Measurements from ENCODE around the gene KLRF2.
A peak's percentile ranks its signal among the peaks of the same experiment; 100 is the strongest.

The KLRF2 gene

DNA sequence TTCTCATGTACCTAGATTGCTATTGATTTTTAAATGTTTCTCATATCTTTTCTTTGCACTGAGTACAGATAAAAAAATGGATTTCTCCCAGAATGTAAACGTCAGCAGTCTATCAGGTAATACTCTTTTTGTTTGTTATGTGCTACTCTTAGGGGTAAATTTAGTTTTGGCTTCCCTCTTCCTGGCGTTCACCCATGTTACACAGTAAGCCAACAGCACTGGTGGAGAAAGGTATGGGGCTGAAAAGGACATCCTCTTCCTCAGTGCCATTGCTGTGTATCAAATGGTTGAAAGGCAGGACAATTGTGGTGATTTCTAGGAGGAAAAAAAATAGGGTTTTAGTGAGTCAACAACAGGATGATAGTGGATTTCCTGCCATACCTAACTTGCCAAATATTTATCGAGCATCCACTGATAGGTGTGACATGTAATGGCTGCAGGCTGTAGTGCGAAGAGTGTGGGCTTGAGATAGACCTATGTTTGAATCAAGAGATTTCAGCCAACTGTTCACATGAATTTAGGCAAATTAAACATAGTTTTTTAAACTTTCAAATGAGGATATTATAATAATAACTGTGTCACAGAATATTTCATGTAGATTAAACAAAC lies 7.5 kb downstream of the KLRF2 start:
- no peak for DNase-seq (ENCODE audit: low read depth in 2 of 2)

DNA sequence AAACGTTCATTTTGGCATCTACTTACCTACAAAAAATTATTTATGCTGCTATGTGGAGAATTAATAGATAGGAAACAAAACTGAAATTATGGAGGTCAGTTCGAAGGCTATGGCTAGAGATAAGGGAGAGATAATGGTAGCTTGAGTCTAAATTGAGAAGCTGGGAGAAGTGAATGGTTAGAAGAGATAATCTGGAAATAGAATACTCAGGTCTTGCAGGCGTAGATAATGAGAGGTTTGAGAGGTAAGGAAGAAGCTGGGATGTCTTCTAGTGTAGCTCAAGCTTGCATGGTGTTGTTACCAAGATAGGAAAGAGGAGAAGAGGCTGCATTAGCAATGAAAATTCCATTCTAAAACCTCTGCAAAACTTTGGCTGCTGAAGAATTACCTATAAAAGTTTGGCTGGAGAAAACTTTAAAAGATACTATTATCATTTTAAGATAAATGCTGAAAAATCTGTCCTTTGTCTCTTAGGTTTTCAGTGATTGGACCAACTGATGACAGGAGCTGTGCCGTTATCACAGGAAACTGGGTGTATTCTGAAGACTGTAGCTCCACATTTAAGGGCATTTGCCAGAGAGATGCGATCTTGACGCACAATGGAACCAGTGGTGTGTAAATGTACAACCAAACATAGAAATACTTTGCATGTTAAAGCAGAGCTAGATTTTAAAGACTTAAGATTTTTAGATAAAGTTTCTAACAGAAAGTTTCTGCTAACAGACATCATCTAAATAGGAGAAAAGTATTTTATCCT lies 14.1 kb downstream of the KLRF2 start:
- DNase-seq (ENCODE audit: low read depth in 2 of 2) = no peak

DNA sequence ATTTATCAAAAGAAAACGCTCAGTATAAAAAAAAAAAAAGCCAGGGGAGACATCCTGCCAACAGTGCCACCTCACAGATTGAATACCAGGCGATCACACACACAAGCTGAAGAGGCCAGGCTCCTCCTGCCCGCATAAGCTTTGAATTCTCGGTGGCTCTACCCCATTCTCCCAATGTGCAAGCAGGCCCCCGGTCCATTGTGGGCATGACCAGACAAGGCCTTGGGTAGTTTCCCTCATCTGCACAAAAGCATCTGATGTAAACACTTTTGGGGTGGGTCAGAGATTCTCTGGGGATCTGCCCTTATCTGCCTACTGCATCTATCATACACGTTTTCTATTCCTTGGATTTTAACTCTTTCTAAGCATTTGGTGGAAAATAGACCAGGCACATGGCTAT lies 16.2 kb downstream of the KLRF2 start:
- DNase-seq (ENCODE audit: low read depth in 2 of 2) = no peak

DNA sequence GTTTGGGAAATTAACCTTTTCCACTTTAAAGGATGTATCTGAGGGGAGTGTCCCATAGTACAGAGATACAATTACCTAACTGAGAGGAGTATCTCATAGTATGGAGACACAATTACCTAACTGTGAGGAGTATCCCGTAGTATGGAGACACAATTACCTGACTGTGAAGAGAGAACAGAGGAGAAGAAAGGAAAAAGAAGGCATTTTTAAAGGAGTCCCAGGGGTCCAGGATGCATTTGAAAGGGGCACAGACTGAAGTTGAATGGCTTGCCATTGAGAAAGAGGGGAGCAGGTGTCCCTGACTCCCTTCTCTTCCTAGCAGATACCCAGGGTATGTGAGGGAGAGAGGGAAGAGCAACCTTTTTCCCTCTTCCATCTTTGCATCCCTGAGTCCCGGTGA lies 17.9 kb downstream of the KLRF2 start:
- DNase-seq (ENCODE audit: low read depth in 2 of 2) = no peak

DNA sequence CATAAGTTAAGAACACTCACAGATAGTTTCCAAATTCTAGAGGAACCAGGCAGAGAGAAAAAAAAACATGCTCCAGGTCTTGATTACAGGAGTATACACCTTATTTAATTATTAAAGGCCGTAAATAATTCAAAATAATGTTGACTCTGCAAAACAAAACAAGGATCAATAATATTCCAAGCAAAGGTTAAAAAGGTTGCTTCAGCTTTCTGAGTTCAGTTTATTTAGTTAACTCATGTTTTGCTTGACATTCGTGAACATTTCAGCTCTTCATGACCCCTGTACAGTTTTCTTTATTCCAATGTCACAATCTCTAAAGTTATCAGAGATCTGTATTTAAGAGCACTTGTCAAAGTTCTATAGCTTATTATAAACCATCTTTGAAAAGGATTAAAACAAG lies 19.6 kb downstream of the KLRF2 start:
- DNase-seq (ENCODE audit: low read depth in 2 of 2) = no peak

DNA sequence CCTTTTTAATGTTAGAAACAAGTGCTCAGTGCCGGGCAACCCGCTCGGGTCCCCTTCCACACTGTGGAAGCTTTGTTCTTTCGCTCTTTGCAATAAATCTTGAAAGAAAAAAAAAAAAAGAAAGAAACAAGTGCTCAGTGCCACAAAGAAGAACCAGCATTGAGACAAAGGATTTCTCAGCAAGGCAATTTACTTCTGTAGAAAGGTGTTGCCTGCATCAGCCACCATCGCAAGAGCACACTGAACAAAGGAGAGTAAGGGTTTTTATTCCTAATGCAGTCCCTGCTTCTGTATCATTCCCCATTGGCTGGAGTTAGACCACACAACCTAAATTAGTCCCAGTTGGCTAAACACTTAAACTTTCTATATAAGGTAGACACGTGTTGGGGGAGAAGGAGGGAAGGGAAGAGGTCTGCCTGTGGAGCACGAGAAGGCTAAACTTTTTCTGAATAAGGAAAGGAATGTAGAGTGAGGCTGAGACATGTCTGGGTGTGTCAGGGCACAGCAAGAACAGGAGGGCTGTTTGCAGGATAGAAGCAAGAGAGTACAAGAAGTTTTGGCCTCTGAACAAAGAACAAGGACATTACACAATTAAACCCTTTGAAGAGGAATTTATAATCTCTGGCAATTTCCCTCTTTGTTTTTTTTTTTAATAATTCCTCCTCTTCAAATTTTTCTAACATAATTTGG lies 21.4 kb downstream of the KLRF2 start:
- DNase-seq (ENCODE audit: low read depth in 2 of 2) = no peak

DNA sequence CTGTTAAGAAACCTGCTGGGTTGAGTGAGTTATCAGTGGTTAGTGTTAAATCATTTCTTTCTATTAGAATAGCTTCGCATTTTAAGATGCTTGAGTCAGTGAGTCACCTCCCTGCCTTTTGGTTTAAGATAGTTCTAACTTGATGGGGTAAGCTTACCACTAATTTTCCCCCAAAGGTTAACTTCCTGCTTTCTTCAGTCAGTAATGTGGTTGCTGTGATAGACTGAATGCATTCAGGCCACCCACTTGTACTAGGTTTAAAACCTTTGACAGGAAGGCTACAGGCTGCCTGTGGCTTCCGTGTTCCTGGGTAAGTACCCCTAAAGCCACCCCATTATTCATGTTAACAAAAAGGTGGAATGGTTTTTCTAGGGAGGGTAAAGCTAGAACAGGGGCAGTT lies 25.6 kb downstream of the KLRF2 start:
- DNase-seq (ENCODE audit: low read depth in 2 of 2) = peak in 1 of 2 donors; percentile 16

DNA sequence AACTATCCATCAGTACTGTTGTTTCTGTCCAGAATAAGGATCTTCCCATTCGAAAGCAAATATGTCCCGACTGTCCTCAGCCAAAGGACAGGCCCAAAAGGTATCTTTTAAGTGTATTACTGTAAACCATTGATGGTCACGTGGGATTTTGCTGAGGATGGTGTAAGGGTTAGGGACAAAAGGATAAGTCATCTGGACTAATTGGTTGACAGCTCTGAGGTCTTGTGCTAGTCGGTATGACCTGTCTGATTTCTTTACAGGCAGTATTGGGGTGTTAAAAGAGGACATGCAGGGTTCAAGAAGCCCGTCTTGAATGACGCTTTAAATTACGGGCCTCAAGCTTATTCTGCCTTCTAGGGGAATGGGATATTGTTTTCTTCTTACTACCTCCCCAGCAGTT lies 26.5 kb downstream of the KLRF2 start:
- DNase-seq (ENCODE audit: low read depth in 2 of 2) = no peak

DNA sequence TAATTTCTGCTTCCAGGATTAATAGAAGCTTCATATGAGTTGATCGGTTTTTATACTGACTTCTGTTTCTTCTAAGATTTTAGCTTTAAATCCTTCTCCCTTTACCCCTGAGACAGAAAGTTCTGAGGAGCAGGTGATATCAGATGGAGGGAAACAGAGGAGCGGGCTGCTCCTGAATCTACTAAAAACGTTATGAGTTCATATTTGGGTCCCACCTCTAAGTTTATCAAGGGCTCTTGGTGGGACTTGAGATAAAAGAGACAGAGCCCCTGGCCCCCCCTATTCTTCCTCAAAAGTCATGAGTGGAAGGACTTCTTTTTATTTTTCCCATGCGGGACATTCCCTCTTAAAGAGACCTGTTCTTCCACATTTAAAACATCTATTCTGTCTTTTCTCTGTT lies 27.1 kb downstream of the KLRF2 start:
- DNase-seq (ENCODE audit: low read depth in 2 of 2) = no peak

DNA sequence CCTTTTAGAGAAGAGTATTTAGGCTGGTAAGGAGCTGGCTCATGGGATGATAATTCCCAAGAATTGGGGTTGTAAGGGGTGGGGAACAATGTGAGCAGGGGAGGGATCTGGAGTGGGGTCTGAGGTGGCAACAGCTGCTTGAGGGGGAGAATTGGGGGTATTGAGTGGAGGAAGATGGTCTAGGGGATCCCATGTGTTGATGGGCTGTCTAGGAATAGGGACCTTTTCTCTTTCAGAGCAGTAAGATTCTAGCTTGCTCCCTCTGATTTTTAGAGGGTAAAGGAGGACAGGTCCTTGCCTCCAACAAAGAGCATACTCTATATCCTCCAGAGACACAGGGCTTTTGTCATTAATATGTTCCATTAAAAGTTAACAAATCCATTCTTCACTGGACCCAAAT lies 28.4 kb downstream of the KLRF2 start:
- no peak for DNase-seq (ENCODE audit: low read depth in 2 of 2)

DNA sequence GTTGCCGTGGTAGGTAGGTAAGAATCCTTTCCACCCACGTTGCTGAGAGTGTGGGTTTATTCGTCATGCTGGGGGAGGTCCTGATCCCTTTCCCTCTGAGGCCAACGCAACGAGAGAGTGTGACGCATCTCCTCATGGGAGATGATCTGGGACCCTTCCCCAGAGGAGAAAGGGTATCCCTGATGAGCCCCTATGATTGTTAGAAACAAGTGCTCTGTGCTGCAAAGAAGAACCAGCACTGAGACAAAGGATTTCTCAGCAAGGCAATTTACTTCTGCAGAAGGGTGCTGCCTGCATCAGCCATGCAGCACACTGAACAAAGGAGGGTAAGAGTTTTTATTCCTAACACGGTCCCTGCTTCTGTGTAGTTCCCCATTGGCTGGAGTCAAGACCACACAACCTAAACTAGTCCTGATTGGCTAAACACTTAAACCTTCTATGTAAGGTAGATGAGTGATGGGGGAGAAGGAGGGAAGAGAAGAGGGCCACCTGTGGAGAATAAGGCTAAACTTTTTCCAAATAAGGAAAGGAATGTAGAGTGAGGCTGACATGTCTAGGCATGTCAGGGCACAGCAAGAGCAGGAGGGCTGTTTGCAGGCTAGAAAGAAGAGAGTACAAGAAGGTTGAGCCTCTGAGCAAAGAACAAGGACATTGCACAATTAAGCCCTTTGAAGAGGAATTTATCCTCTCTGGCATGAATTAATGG lies 29.6 kb downstream of the KLRF2 start:
- DNase-seq (ENCODE audit: low read depth in 2 of 2) = no peak

DNA sequence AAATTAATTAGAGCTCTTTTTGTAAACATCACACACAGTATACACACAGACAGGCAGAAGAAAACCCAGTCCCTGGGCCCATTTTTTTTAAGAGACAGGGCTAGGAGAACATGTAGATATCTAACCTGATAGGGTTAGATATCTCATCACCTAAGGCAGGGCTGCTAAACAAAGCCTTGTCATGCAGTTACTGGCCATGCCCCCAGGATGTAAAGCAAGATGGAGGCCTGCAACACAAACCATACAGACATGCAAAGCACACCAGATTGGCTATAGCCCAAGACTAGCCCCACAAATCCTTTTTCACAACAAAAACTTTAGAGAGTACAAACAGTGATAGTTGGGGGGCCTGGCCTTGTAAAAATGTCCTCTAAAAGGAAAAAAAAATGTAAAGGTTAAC lies 30.4 kb downstream of the KLRF2 start:
- DNase-seq (ENCODE audit: low read depth in 2 of 2) = no peak

DNA sequence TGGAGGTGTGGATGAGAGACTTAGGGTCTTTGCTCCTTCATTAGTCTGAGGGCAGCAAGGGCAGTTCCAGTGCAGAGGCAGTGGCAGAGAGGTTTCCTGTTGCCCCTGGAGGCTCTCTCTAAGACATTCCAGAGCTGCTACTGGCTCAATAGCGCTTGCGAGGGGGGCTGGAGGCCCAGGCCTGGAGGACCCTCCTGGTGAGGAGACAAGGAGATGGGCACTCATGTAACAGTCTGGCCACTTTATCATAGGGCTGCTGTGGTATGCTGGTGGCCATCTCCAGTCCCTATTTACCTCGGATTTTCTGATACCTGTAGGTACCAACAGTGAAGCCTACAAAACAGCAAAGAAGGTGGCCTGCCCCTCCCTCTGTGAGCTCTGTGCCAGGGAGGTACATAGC lies 38.2 kb downstream of the KLRF2 start:
- no peak for DNase-seq (ENCODE audit: low read depth in 2 of 2)

DNA sequence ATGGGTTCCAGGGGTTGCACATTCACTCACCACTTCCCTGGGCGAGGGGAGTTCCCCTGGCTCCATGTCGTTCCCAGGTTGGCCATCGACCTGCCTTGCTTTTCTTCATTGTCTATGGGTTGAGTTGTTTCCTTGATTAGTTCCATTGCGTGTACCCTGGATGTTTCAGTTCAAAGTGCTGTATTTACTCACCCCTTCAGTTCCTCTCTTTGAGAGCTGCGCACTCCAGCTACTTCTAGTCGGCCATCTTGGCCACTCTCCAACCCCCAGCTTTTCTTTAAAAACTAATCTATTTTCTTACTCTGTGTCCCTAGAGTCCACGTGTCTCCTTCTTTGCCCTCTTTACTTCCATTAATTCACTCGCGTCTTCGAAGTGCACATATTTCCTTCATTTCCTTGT lies 39.2 kb downstream of the KLRF2 start:
- DNase-seq (ENCODE audit: low read depth in 2 of 2) = no peak

DNA sequence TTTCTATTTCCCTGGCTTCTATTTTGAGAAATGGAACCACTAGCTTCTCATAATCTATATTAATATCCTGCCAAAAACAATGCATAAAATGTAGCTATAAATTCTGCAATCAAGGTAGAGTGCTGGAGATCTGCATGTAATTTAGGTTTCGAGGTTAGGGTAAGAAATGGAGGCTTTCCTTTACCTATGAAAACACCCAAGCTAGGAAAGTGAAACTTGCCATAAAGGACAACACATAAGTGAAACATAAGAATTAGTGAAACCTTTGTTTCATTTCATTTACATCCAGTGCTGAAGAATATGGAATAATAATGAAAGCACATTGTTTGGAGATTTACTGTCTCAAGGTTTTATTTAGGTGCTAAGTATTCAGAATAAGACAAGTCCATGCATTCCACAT lies 41.1 kb downstream of the KLRF2 start:
- no peak for DNase-seq (ENCODE audit: low read depth in 2 of 2)

DNA sequence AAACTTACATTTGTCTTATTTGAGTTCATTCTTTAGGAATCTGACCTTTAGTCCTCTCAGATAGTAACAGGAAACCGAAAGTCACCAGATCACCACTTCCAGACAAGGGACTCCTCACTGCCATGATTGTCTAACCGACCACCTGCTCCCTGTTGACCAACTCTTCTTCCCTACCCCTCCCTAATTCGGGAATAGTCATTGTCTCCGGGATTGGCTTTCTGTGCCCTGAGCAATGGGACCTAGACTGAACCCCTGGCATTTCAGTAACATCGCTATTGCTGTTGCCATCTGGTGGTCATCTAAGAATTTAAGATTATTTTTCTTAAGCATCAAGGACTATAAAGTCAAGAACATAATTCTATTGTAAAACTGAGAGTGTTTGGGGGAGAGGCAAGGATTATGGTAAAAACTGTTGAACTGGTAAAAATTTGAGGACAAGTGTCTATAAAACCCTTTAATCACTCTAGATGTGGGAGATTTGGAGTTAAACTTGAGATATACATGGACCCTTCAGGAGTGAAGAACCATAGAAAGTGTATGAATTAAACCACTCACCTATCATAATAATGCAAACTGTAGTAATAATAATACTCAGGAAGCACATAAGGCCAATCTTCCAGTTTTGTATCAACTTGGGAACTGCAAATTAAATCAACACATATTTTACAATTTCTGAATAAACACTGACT lies 44.6 kb downstream of the KLRF2 start:
- peak in 1 of 2 donors; percentile 19 for DNase-seq (ENCODE audit: low read depth in 2 of 2)

DNA sequence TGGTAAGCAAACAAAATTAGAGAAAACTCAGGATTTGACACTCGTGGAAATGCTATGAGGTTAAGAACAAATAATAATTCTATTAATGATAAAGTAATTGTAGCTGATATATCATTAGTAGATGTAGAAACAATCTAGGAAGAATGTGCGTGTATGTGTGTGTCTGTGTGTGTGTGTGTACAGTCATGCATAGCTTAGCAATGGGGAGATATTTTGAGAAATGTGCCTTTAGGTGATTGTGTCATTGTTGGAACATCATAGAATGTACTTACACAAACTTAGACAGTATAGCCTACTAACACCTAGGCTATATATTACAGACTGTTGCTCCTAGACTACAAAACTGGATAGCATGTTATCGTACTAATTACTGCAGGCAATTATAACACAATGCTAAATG lies 45.6 kb downstream of the KLRF2 start:
- no peak for DNase-seq (ENCODE audit: low read depth in 2 of 2)

DNA sequence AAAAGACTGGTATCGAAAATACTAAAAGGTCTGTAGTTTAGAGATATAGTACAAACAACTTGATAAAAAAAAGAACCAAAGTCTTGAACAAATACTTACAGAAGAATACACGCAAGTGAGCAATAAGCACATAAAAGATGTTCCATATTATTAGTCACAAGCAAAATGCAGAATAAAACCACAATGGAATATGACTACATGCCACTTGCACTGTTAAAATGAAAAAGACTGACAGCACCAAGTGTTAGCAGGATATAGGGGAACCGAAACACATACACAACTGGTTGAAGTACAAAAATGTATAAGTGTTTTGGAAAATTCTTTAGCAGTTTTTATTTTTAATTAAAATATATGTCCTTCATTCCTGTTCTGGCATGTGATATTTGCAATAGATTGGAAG lies 47.3 kb downstream of the KLRF2 start:
- DNase-seq (ENCODE audit: low read depth in 2 of 2) = no peak

DNA sequence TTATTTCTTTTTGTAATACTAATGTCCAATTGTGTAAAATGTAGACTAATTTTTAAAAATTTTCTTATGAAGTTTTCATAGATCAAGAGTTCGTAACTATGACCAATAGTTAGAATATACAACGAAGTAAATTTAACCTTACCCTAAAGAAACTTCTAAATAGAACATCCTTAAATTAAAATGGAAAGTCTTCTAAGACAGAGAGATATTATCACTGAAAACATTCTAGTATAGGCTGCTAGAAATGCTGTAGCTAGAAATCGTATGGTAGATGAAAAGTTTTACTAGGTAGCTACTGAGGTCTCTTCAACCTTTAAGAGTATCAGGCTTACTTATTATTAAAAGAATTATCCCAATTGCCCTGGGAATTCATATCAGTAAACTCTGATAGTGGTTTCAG lies 50.0 kb downstream of the KLRF2 start:
- no peak for DNase-seq (ENCODE audit: low read depth in 2 of 2)

DNA sequence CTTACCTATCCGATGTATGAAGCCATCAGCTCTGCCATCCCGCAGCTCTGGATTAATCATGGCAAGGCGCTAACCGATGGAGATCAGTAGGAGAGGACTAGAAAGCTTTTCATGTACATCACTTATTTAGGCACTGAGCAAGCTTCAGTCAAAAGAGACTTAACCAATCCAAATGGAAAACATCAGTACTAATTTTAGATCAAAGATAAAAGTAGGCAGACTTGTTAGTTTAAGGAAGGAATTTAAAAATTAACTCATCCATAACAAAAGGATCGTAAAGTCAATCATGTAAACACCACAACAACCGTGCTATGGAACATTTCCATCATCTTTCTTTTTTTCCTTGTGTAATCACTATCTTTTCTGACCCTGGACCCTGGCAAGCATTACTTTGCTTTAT lies 51.0 kb downstream of the KLRF2 start, which contains the start of gene CLEC2A:
Gene CLEC2A, minus strand, starts transcription at position 101 of the 400 bp plus-strand sequence. Its CDS starts 41 bp downstream, at position 60.
- DNase-seq (ENCODE audit: low read depth in 2 of 2) = no peak

DNA sequence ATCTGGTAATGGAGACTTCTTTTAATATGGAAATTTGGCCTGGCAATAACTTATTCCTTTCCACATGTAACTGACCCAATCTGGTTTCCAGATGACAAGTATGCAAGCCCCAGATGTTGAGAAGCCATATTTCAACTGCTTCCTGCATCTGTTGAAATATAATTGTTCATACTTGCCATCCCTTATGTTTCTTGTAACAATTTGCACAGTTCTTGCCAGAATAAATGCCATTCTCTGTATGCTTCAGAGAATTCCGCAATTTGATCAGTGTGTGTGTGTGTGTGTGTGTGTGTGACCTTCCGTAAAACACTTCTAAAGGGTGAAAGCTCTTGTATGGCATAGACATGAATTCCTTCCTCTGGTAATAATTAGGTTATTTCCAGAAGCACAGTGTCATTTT lies 52.7 kb downstream of the KLRF2 start:
- DNase-seq (ENCODE audit: low read depth in 2 of 2) = no peak

DNA sequence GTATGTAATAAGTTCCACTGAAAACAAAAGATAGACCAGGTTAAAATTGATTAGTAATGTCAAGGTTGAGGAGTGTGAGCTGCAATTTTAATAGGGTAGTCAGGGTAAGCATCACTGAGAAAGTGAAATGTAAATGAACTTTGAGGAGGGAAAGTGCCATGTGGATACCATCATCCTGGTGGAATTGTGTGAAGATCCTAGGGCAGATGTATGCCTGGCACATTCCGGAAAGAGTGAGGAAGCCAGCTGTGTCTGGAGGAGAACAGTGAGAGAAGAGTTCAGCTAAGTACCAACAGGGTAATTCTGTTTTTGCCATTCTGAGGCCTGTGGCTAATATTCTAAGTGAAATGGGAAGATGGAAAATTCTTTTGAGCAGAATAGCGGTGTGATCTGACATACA lies 53.7 kb downstream of the KLRF2 start:
- DNase-seq (ENCODE audit: low read depth in 2 of 2) = no peak
